K562 (cell line): ENCODE results near the gene AP4E1. TPM values are rescaled to one million over a fixed set of nuclear protein-coding genes. Genes with fewer than 3 reads are reported as not detected.

Source experiments
- ATAC-seq: fragments of 200-7000 bp; cut with Tn5 transposase; 3 replicates; pipeline ENCODE4 v1.9.1; 2020; ENCODE audit warnings: moderate library complexity
- BruUV-seq: library from RNA; stranded (reverse); fragments of 400-500 nt; replicated peaks from 2 replicates; lab custom pipeline; 2021; lab: Mats Ljungman, UMichigan
- CTCF ChIA-PET: fragments of 300-600 bp; formaldehyde crosslinking; extraction: SDS; loops from one replicate; lab custom pipeline; 2021; ENCODE audit warnings: low intra/inter-chr PET ratio; lab: Yijun Ruan, JAX
- POLR2A ChIA-PET: fragments of 300-600, 350-650 bp; sonication (Branson Sonifier 250); formaldehyde crosslinking; extraction: SDS; loops from one replicate; lab custom pipeline; 2021; ENCODE audit warnings: antibody characterized with exemption, inconsistent platforms; lab: Yijun Ruan, JAX
- DNase-seq, 4 experiments: peaks; one replicate each; pipeline versions ENCODE4 v3.0.0 to v3.0.0-alpha.2; 2011 to 2018; ENCODE audit warnings: low spot score in 3 of 4, mixed read lengths in 3 of 4; ENCODE audit errors: extremely low read depth in 1 of 4
- FAIRE-seq: peaks from 2 replicates; lab custom pipeline; 2011; peaks lifted over from hg19 to GRCh38; lab: Jason Lieb, UNC
- H2AFZ ChIP-seq: 2 replicates; pipeline ENCODE4 v1.6.0; 2011; ENCODE audit warnings: low read depth, low read length, control low read depth, inconsistent platforms
- H3K27ac ChIP-seq: fragments of 200-600 bp; 3 replicates; pipeline ENCODE4 v1.8.0; 2011; ENCODE audit warnings: low read depth, mild to moderate bottlenecking, control low read depth, inconsistent platforms, low read length, moderate library complexity, mixed read lengths; ENCODE audit errors: extremely low read depth
- H3K27me3 ChIP-seq, 2 experiments: fragments of 300-600 bp in 1 of 2; 2 replicates in 1 of 2; 3 replicates in 1 of 2; pipeline versions ENCODE4 v1.6.0 to v1.8.0; 2011; ENCODE audit warnings: inconsistent platforms in 2 of 2, low read length in 2 of 2, mild to moderate bottlenecking in 1 of 2, mixed read lengths in 1 of 2, moderate library complexity in 1 of 2; ENCODE audit not compliant: control insufficient read depth in 2 of 2, insufficient read depth in 2 of 2
- H3K36me3 ChIP-seq: fragments of 300-600 bp; 3 replicates; pipeline ENCODE4 v1.8.0; 2011; ENCODE audit warnings: mild to moderate bottlenecking, low read length, inconsistent platforms; ENCODE audit not compliant: control insufficient read depth, insufficient read depth
- H3K4me1 ChIP-seq, 2 experiments: fragments of 200-600 bp in 1 of 2; replicated peaks in 1 of 2; 2 replicates in 1 of 2; 3 replicates in 1 of 2; pipeline versions ENCODE4 v1.5.1 to v1.8.0; 2011; ENCODE audit warnings: inconsistent platforms in 2 of 2, low read length in 2 of 2, mild to moderate bottlenecking in 1 of 2, mixed read lengths in 1 of 2, moderate library complexity in 1 of 2; ENCODE audit not compliant: control insufficient read depth in 2 of 2, insufficient read depth in 2 of 2
- H3K4me2 ChIP-seq: 2 replicates; pipeline ENCODE4 v1.6.1; 2011; ENCODE audit warnings: low read length, control low read depth, inconsistent platforms, mixed read lengths; ENCODE audit not compliant: insufficient read depth
- H3K4me3 ChIP-seq: fragments of 200-600 bp; sonication (generic), shearing (Covaris generic); 2 replicates; pipeline ENCODE4 v1.5.1; 2016; ENCODE audit warnings: control low read depth, inconsistent platforms
- H3K79me2 ChIP-seq: fragments of 200-600 bp; 3 replicates; pipeline ENCODE4 v1.8.0; 2011; ENCODE audit warnings: low read length, inconsistent platforms; ENCODE audit not compliant: control insufficient read depth, insufficient read depth
- H3K9ac ChIP-seq, 2 experiments: 2 replicates each; pipeline versions ENCODE4 v1.6.0 to v1.6.1; 2011; ENCODE audit warnings: low read depth in 2 of 2, low read length in 2 of 2, control low read depth in 1 of 2, inconsistent platforms in 1 of 2, mild to moderate bottlenecking in 1 of 2, mixed read lengths in 1 of 2; ENCODE audit not compliant: insufficient read depth in 1 of 2
- H3K9me1 ChIP-seq: one replicate; pipeline ENCODE4 v1.6.0; 2011; ENCODE audit warnings: inconsistent platforms, mild to moderate bottlenecking, low read length, moderate library complexity; ENCODE audit not compliant: control insufficient read depth, insufficient read depth
- H3K9me3 ChIP-seq: replicated peaks from 2 replicates; pipeline ENCODE4 v1.5.1; 2011; ENCODE audit warnings: low read depth, low read length, inconsistent platforms; ENCODE audit not compliant: control insufficient read depth, insufficient read depth
- H4K20me1 ChIP-seq: replicated peaks from 2 replicates; pipeline ENCODE4 v1.6.1; 2011; ENCODE audit warnings: low read length, inconsistent platforms, mixed read lengths; ENCODE audit not compliant: control insufficient read depth, insufficient read depth
- ARID3B ChIP-seq: fragments of 250-450 bp; sonication (Bioruptor Pico); IDR thresholded peaks from 2 replicates; pipeline ENCODE4 v1.4.0; 2020; ENCODE audit warnings: borderline replicate concordance
- CLOCK ChIP-seq: fragments of 250-450 bp; sonication (Bioruptor Pico); IDR thresholded peaks from 2 replicates; pipeline ENCODE4 v1.4.0; 2020; ENCODE audit warnings: mild to moderate bottlenecking, moderate library complexity, borderline replicate concordance
- CTCF ChIP-seq, 3 experiments: IDR thresholded peaks in 2 of 3; conservative IDR thresholded peaks in 1 of 3; 2 replicates each; pipeline ENCODE4 v1.5.1; 2011 to 2012; ENCODE audit warnings: low read length in 3 of 3, mild to moderate bottlenecking in 3 of 3, control low read depth in 2 of 3, improper control_type of control experiment in 1 of 3, inconsistent platforms in 1 of 3, low read depth in 1 of 3, mixed read lengths in 1 of 3, moderate library complexity in 1 of 3; ENCODE audit not compliant: insufficient read depth in 2 of 3
- ILF3 ChIP-seq: fragments of 450-650 bp; IDR thresholded peaks from 2 replicates; pipeline ENCODE4 v1.6.1; 2018; ENCODE audit warnings: antibody characterized with exemption, mild to moderate bottlenecking, moderate library complexity, borderline replicate concordance
- KDM2B ChIP-seq: fragments of 250-450 bp; sonication (Bioruptor Pico); IDR thresholded peaks from 2 replicates; pipeline ENCODE4 v1.8.0; 2021; ENCODE audit warnings: mild to moderate bottlenecking, moderate library complexity
- PHB ChIP-seq: fragments of 250-450 bp; sonication (Bioruptor Pico); IDR thresholded peaks from 2 replicates; pipeline ENCODE4 v1.5.0; 2021
- SNRNP70 ChIP-seq: fragments of 200-400 bp; formaldehyde crosslinking; optimal IDR thresholded peaks from 2 replicates; pipeline ENCODE3; 2017; ENCODE audit warnings: low read depth, low read length
- TAL1 ChIP-seq: fragments of 450-650 bp; IDR thresholded peaks from 2 replicates; pipeline ENCODE4 v1.6.1; 2016; ENCODE audit warnings: mild to moderate bottlenecking
- TRIM25 ChIP-seq: fragments of 450-650 bp; IDR thresholded peaks from 2 replicates; pipeline ENCODE4 v1.7.0; 2016; ENCODE audit warnings: borderline replicate concordance
- ZNF175 ChIP-seq: fragments of 200-800 bp; sonication (Bioruptor generic); IDR thresholded peaks from 2 replicates; pipeline ENCODE4 v1.6.1; 2016; ENCODE audit warnings: low read depth, mild to moderate bottlenecking, missing genetic modification characterization, missing compliant biosample characterization
- ZNF707 ChIP-seq: fragments of 250-450 bp; sonication (Bioruptor Pico); conservative IDR thresholded peaks from 2 replicates; pipeline ENCODE4 v1.8.0; 2022; ENCODE audit warnings: inconsistent platforms, mild to moderate bottlenecking, moderate library complexity
- WGBS: fragments of 100-300 bp; shearing (Covaris generic); methylation state at CpG from one replicate; pipeline ENCODE4 v1.1.6; 2016; ENCODE audit warnings: low coverage, mixed read lengths; ENCODE audit not compliant: insufficient coverage; ENCODE audit errors: missing lambda C conversion rate; 5-methylcytosine and 5-hydroxymethylcytosine counted together
- in situ Hi-C: fragments of 300-500 bp; cut with MboI; formaldehyde crosslinking; loops from 4 replicates; pipeline ENCODE4 v1.15.0; 2018; ENCODE audit warnings: inconsistent platforms, mixed read lengths
- intact Hi-C: fragments of 100-400 bp; cut with micrococcal nuclease; formaldehyde crosslinking; loops from 2 replicates; pipeline ENCODE4 v1.14.2; 2022
- polyA plus RNA-seq, 8 experiments: library from polyadenylated mRNA; depleted of rRNA in 4 of 8; stranded (reverse) in 5 of 8; unstranded in 3 of 8; fragments of >200 nt; fragmentation: Nextera tagmentation in 2 of 8; fragmentation: Illumina TruSeq in 1 of 8; extraction: Ambion mirVana in 2 of 8; extraction: Trizol in 1 of 8; gene quantifications; 2 replicates each; pipeline versions ENCODE4 v1.2.1 to v1.2.3, GENCODE V29; 2011 to 2014; ENCODE audit warnings: inconsistent platforms in 1 of 8, missing spikeins in 1 of 8
- total RNA-seq, 7 experiments: library from RNA; depleted of rRNA in 6 of 7; stranded (reverse); fragments of >200 nt in 6 of 7; fragmentation: Illumina TruSeq in 2 of 7; extraction: Trizol in 2 of 7; gene quantifications; 2 replicates each; pipeline versions ENCODE4 v1.2.1 to v1.2.3, GENCODE V29; 2011 to 2021; ENCODE audit warnings: low replicate concordance in 1 of 7

AP4E1 gene
- total and polyA plus RNA-seq, 9 of the 15 experiments (the other 6 are each of a cell fraction or from before 2014, with no cell fraction given), result 1.3 to 11.5 (median 4.4) TPM

DNA sequence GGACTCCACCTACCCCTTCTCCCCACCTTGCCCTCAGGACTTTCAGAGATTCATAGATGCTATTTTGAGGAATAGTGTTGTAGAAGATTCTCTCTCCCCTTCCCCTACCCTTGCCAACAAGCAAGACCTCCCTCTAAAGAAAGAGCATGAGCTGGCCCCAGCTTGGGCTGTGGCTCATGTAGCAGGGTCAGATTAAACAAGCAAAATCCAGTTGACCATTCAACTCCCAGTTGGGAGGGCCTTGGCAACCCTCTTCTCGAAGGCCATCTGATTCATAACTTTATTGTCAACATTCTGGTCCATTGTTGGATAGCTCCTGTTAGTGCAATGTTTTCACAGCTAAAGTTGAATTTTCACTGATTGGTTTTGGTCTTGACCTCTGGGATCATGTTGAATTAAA lies 145.1 kb downstream of the AP4E1 start (continued):
- TF ChIP-seq CTCF (IDR thresholded peaks at IDR 0.05 in 2 of 3, conservative IDR thresholded peaks at IDR 0.05 in 1 of 3; ENCODE audit: insufficient read depth in 2 of 3, low read depth in 1 of 3, low read length in 3 of 3), result no peak

DNA sequence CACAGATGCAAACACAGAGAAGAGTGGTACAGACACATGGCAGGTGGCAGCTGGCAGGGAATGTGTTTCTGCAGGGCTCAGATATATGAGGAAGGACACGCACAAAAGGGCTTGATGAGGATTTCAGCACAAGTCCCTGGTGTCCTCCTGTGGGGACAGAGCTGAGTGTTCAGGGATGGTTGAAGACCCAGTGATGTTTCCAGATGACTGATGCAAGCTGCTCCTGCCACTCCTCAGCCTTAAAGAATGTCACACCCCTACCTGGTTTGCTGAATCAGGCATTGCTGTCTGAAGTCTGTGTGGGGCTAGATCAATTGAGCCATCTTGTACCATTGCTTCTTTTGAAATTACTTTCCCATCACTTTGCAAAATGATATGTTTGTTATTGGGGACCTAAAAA lies 146.1 kb downstream of the AP4E1 start:
- POLR2A ChIA-PET, result interaction anchor here (0.7 to 1.6 kb wide), 3 partner anchors 11 to 298 kb away, joined by 3 to 5 read pairs (median 3); no protein-coding TSS in a partner anchor
- H3K9me3 ChIP-seq, result no peaks in the 10 kb centered on the region
- TF ChIP-seq TAL1, result no peak
- no peak for TF ChIP-seq TRIM25
- no peak for TF ChIP-seq ARID3B (CRISPR knock-in tag)
- TF ChIP-seq ZNF707, result no peak
- TF ChIP-seq SNRNP70, result no peak
- no peak for TF ChIP-seq ZNF175 (CRISPR knock-in tag)
- TF ChIP-seq ILF3, result no peak
- TF ChIP-seq KDM2B, result no peak
- no peak for TF ChIP-seq PHB (CRISPR knock-in tag)
- no peak for TF ChIP-seq CLOCK

More for the DNA sequence above, 146.1 kb downstream of the AP4E1 start:
- in situ Hi-C loops (no loop called here), intact Hi-C loops (no loop called here)
- DNase-seq, result no peak
- Histone ChIP-seq H4K20me1 (peaks cover 9% of the 10 kb centered on the region), H3K27me3 (peaks cover 2 to 7% of the 10 kb centered on the region in 2 experiments; a peak in 4 of 5 replicates), H3K4me1 (no peaks in the 10 kb centered on the region), H3K9me1 (no peaks in the 10 kb centered on the region), H3K4me3 (no peak overlapping the region), H3K36me3 (no peaks in the 10 kb centered on the region), H3K79me2 (no peaks in the 10 kb centered on the region; the same call in 2 of the 3 replicates), H2AFZ (no peak overlapping the region), H3K9ac (no peak overlapping the region), H3K27ac (no peak overlapping the region), H3K4me2 (no peak overlapping the region)
- ATAC-seq, result no peak
- FAIRE-seq, result no peak
- BruUV-seq, result no TSS peak
- WGBS, result 8% methylated on average over 1 of the region's 1 CpG
- CTCF ChIA-PET, result no interaction called here
